SK-N-SH (cell line): ENCODE data around the gene SCAMP3. TPM values are rescaled to one million over a fixed set of nuclear protein-coding genes. Genes with fewer than 3 reads are reported as not detected.

Experiments
- CTCF ChIA-PET: fragments of 300-600, 350-600 bp; formaldehyde crosslinking; extraction: SDS; loops from one replicate; lab custom pipeline; 2021; lab: Yijun Ruan, JAX
- POLR2A ChIA-PET: fragments of 350-600 bp; sonication (Branson Sonifier 250); formaldehyde crosslinking; extraction: SDS; loops from one replicate; lab custom pipeline; 2020; ENCODE audit warnings: antibody characterized with exemption, inconsistent platforms; lab: Yijun Ruan, JAX
- DNase-seq: peaks from one replicate; pipeline ENCODE4 v3.0.0; 2012
- H2AFZ ChIP-seq: fragments of 200-600 bp; sonication (generic); 2 replicates; pipeline ENCODE4 v1.8.1; 2016; ENCODE audit warnings: antibody characterized with exemption, mild to moderate bottlenecking, low read depth
- H3F3A ChIP-seq: fragments of 200-600 bp; sonication (generic); replicated peaks from 2 replicates; pipeline ENCODE3; 2016; ENCODE audit warnings: antibody characterized with exemption, mild to moderate bottlenecking; ENCODE audit not compliant: insufficient read depth
- H3K27ac ChIP-seq, 2 experiments: fragments of 200-500 bp in 1 of 2; fragments of 200-600 bp in 1 of 2; sonication (Bioruptor generic) in 1 of 2; sonication (generic), shearing (Covaris generic) in 1 of 2; 2 replicates each; pipeline versions ENCODE4 v1.5.1 to v1.6.1; 2014 to 2016; ENCODE audit warnings: low read depth in 2 of 2, inconsistent platforms in 1 of 2, low read length in 1 of 2, mild to moderate bottlenecking in 1 of 2, mixed read lengths in 1 of 2
- H3K27me3 ChIP-seq: fragments of 200-600 bp; sonication (generic), shearing (Covaris generic); 2 replicates; pipeline ENCODE4 v1.6.1; 2016; ENCODE audit warnings: mixed run types; ENCODE audit not compliant: insufficient read depth
- H3K36me3 ChIP-seq, 2 experiments: fragments of 200-500 bp in 1 of 2; fragments of 200-600 bp in 1 of 2; sonication (Bioruptor generic) in 1 of 2; sonication (generic) in 1 of 2; replicated peaks in 1 of 2; 2 replicates each; pipeline versions ENCODE3 to v1.5.1; 2014 to 2016; ENCODE audit warnings: low read length in 1 of 2, mild to moderate bottlenecking in 1 of 2; ENCODE audit not compliant: insufficient read depth in 2 of 2, control insufficient read depth in 1 of 2
- H3K4me1 ChIP-seq, 2 experiments: fragments of 200-500 bp in 1 of 2; fragments of 200-600 bp in 1 of 2; sonication (Bioruptor generic) in 1 of 2; sonication (generic), shearing (Covaris generic) in 1 of 2; 2 replicates each; pipeline versions ENCODE4 v1.5.1 to v1.6.1; 2014 to 2016; ENCODE audit warnings: low read depth in 1 of 2, low read length in 1 of 2, mixed run types in 1 of 2; ENCODE audit not compliant: insufficient read depth in 2 of 2, control insufficient read depth in 1 of 2
- H3K4me2 ChIP-seq: fragments of 200-600 bp; sonication (generic), shearing (Covaris generic); 2 replicates; pipeline ENCODE4 v1.6.1; 2017; ENCODE audit warnings: mixed run types
- H3K4me3 ChIP-seq, 2 experiments: fragments of 200-500 bp in 1 of 2; fragments of 200-600 bp in 1 of 2; sonication (Bioruptor generic) in 1 of 2; sonication (generic), shearing (Covaris generic) in 1 of 2; 2 replicates each; pipeline versions ENCODE4 v1.5.1 to v1.8.1; 2014 to 2016; ENCODE audit warnings: low read depth in 2 of 2, inconsistent platforms in 1 of 2, low read length in 1 of 2, mild to moderate bottlenecking in 1 of 2, mixed read lengths in 1 of 2, moderate library complexity in 1 of 2
- H3K79me2 ChIP-seq: fragments of 200-600 bp; sonication (generic); 2 replicates; pipeline ENCODE4 v1.8.1; 2017; ENCODE audit warnings: mild to moderate bottlenecking; ENCODE audit not compliant: insufficient read depth
- H3K9ac ChIP-seq: fragments of 200-600 bp; sonication (generic); 2 replicates; pipeline ENCODE4 v1.6.1; 2017; ENCODE audit warnings: mixed run types
- H3K9me2 ChIP-seq: fragments of 200-600 bp; sonication (generic); 2 replicates; pipeline ENCODE4 v1.6.1; 2017; ENCODE audit warnings: mixed run types
- H3K9me3 ChIP-seq: fragments of 200-600 bp; sonication (generic); 2 replicates; pipeline ENCODE4 v1.6.1; 2017; ENCODE audit warnings: mixed run types, mild to moderate bottlenecking, moderate library complexity
- H4K20me1 ChIP-seq: fragments of 200-600 bp; sonication (generic); 2 replicates; pipeline ENCODE4 v1.6.1; 2017; ENCODE audit warnings: mild to moderate bottlenecking, mixed run types; ENCODE audit not compliant: insufficient read depth
- CHD2 ChIP-seq: fragments of 150-350 bp; IDR thresholded peaks from 2 replicates; pipeline ENCODE4 v1.6.1; 2018; ENCODE audit warnings: low read length; ENCODE audit not compliant: partially characterized antibody
- CTCF ChIP-seq: fragments of 200-600 bp; sonication (generic); IDR thresholded peaks from 2 replicates; pipeline ENCODE4 v1.6.1; 2017; ENCODE audit warnings: antibody characterized with exemption, mild to moderate bottlenecking, moderate library complexity
- ELF1 ChIP-seq: IDR thresholded peaks from 2 replicates; pipeline ENCODE4 v1.4.0; 2012
- FOXJ3 ChIP-seq: sonication (generic); formaldehyde crosslinking; IDR thresholded peaks from 2 replicates; pipeline ENCODE4 v1.5.1; 2020; ENCODE audit warnings: mild to moderate bottlenecking, missing genetic modification reagents
- FOXM1 ChIP-seq: IDR thresholded peaks from 2 replicates; pipeline ENCODE4 v1.4.0; 2012; ENCODE audit warnings: low read depth, mild to moderate bottlenecking
- GABPA ChIP-seq: IDR thresholded peaks from 2 replicates; pipeline ENCODE4 v1.4.0; 2012; ENCODE audit warnings: low read depth, mild to moderate bottlenecking
- JUND ChIP-seq: IDR thresholded peaks from 2 replicates; pipeline ENCODE4 v1.4.0; 2012
- MEF2A ChIP-seq: IDR thresholded peaks from 2 replicates; pipeline ENCODE4 v1.4.0; 2012; ENCODE audit warnings: low read depth, borderline replicate concordance
- MXI1 ChIP-seq: IDR thresholded peaks from 2 replicates; pipeline ENCODE4 v1.6.1; 2012; ENCODE audit warnings: mild to moderate bottlenecking, low read depth, low read length, improper control_type of control experiment
- NFIC ChIP-seq: IDR thresholded peaks from 2 replicates; pipeline ENCODE4 v1.4.0; 2012; ENCODE audit warnings: borderline replicate concordance
- RCOR1 ChIP-seq: fragments of 150-350 bp; IDR thresholded peaks from 2 replicates; pipeline ENCODE4 v1.6.1; 2017; ENCODE audit warnings: antibody characterized with exemption, low read length
- RFX5 ChIP-seq: IDR thresholded peaks from 2 replicates; pipeline ENCODE4 v1.6.1; 2012; ENCODE audit warnings: mild to moderate bottlenecking, improper control_type of control experiment, low read length
- RXRA ChIP-seq: IDR thresholded peaks from 2 replicates; pipeline ENCODE4 v1.4.0; 2012; ENCODE audit warnings: low read depth, mild to moderate bottlenecking, borderline replicate concordance
- SIN3A ChIP-seq: IDR thresholded peaks from 2 replicates; pipeline ENCODE4 v1.6.1; 2012; ENCODE audit warnings: low read depth, mild to moderate bottlenecking, low read length, moderate library complexity, borderline replicate concordance
- TCF12 ChIP-seq: IDR thresholded peaks from 2 replicates; pipeline ENCODE4 v1.4.0; 2012
- USF2 ChIP-seq: fragments of 150-350 bp; IDR thresholded peaks from 2 replicates; pipeline ENCODE4 v1.6.1; 2017; ENCODE audit warnings: antibody characterized with exemption, low read length, low read depth, borderline replicate concordance
- ZBTB33 ChIP-seq: IDR thresholded peaks from 2 replicates; pipeline ENCODE4 v1.4.0; 2012; ENCODE audit warnings: low read depth, borderline replicate concordance
- WGBS: methylation state at CpG from one replicate; pipeline ENCODE4 v1.1.6; 2017; ENCODE audit warnings: low lambda C conversion rate; 5-methylcytosine and 5-hydroxymethylcytosine counted together
- polyA plus RNA-seq, 3 experiments: library from polyadenylated mRNA; depleted of rRNA; stranded (reverse); fragments of >200 nt; gene quantifications; 2 replicates each; pipeline ENCODE4 v1.2.3, GENCODE V29; 2012

SCAMP3 gene
- polyA plus RNA-seq, 1 of the 3 experiments (the other 2 are of a cell fraction) = 193 TPM

- H3K9me2 ChIP-seq = no peaks in the 10 kb centered on the region
- H3K4me1 ChIP-seq = no peaks in the 10 kb centered on the region
- H3K9ac ChIP-seq = no peak overlapping the region
- ChIA-PET CTCF (interaction anchor here (1.0 to 2.9 kb wide), 2 partner anchors 22 to 50 kb away, joined by 4 to 15 read pairs; no protein-coding TSS in a partner anchor), POLR2A (no interaction called here)
- H2AFZ ChIP-seq = no peak overlapping the region
- H3K36me3 ChIP-seq = no peaks in the 10 kb centered on the region
- H3F3A ChIP-seq = no peaks in the 10 kb centered on the region
- H3K79me2 ChIP-seq = no peaks in the 10 kb centered on the region
- WGBS = 81% methylated on average over 8 of the region's 8 CpGs
- no peaks in the 10 kb centered on the region for H3K9me3 ChIP-seq
- no peaks in the 10 kb centered on the region for H4K20me1 ChIP-seq
- no peaks in the 10 kb centered on the region for H3K27me3 ChIP-seq
- no peak overlapping the region for H3K27ac ChIP-seq
- H3K4me3 ChIP-seq = no peak overlapping the region
- TF ChIP-seq MEF2A (no peak), CTCF (no peak), MXI1 (no peak), USF2 (no peak), ZBTB33 (no peak), RFX5 (no peak)
- H3K4me2 ChIP-seq = no peak overlapping the region
- DNase-seq = no peak
Measured at GRCh38 chr1:155300024-155300423, 37.9 kb upstream of the SCAMP3 start.

- no peak for DNase-seq
- no peak overlapping the region for H2AFZ ChIP-seq
- H3K4me3 ChIP-seq = no peak overlapping the region
- POLR2A ChIA-PET = no interaction called here
- no peak overlapping the region for H3K9ac ChIP-seq
- H3K4me2 ChIP-seq = no peak overlapping the region
- WGBS = 83% methylated on average over 7 of the region's 7 CpGs
- H3K4me1 ChIP-seq = no peaks in the 10 kb centered on the region
- no peaks in the 10 kb centered on the region for H3F3A ChIP-seq
- CTCF ChIA-PET = interaction anchor here (0.8 to 1.3 kb wide), 2 partner anchors 11 to 26 kb away, joined by 3 to 6 read pairs; partner anchors contain the start of gene FDPS
- no peaks in the 10 kb centered on the region for H3K36me3 ChIP-seq
- H3K27ac ChIP-seq = no peak overlapping the region
- H4K20me1 ChIP-seq = no peaks in the 10 kb centered on the region
- H3K9me3 ChIP-seq = no peaks in the 10 kb centered on the region
- H3K27me3 ChIP-seq = no peaks in the 10 kb centered on the region
- no peaks in the 10 kb centered on the region for H3K9me2 ChIP-seq
- H3K79me2 ChIP-seq = no peaks in the 10 kb centered on the region
- no peak for TF ChIP-seq SIN3A
- no peak for TF ChIP-seq ELF1
- TF ChIP-seq RXRA = no peak
- no peak for TF ChIP-seq JUND
- TF ChIP-seq GABPA = no peak
- no peak for TF ChIP-seq ZBTB33
- no peak for TF ChIP-seq FOXM1
- TF ChIP-seq FOXJ3 = no peak
- no peak for TF ChIP-seq NFIC
- TF ChIP-seq RCOR1 = no peak
- TF ChIP-seq CTCF = no peak
- no peak for TF ChIP-seq USF2
- TF ChIP-seq TCF12 = no peak
- no peak for TF ChIP-seq CHD2
Measured at GRCh38 chr1:155297384-155297783, 35.2 kb upstream of the SCAMP3 start.
